Left renal pelvis (tissue), 4 donors: Measurements from ENCODE around the gene MAP4K4. TPM values are rescaled to one million over a fixed set of nuclear protein-coding genes. Genes with fewer than 3 reads are reported as not detected.

Experiments
- DNase-seq, 4 donors: peaks; one replicate each; pipeline ENCODE4 v3.0.0-alpha.2; 2013; ENCODE audit warnings: low read depth in 4 of 4, low spot score in 3 of 4
- polyA plus RNA-seq, 4 donors: library from polyadenylated mRNA; unstranded; fragments of 120-200 nt; gene quantifications; one replicate each; pipeline ENCODE4 v1.2.1, GENCODE V29; 2013; ENCODE audit not compliant: insufficient read length in 4 of 4

MAP4K4 gene
- polyA plus RNA-seq, 4 donors: 73.6 to 94.1 (median 79.8) TPM

GRCh38 chr2:101808006-101808562, 110.6 kb downstream of the MAP4K4 start:
- no peak for DNase-seq

- DNase-seq: no peak
Measured at GRCh38 chr2:101809698-101810097, 112.2 kb downstream of the MAP4K4 start.

DNA sequence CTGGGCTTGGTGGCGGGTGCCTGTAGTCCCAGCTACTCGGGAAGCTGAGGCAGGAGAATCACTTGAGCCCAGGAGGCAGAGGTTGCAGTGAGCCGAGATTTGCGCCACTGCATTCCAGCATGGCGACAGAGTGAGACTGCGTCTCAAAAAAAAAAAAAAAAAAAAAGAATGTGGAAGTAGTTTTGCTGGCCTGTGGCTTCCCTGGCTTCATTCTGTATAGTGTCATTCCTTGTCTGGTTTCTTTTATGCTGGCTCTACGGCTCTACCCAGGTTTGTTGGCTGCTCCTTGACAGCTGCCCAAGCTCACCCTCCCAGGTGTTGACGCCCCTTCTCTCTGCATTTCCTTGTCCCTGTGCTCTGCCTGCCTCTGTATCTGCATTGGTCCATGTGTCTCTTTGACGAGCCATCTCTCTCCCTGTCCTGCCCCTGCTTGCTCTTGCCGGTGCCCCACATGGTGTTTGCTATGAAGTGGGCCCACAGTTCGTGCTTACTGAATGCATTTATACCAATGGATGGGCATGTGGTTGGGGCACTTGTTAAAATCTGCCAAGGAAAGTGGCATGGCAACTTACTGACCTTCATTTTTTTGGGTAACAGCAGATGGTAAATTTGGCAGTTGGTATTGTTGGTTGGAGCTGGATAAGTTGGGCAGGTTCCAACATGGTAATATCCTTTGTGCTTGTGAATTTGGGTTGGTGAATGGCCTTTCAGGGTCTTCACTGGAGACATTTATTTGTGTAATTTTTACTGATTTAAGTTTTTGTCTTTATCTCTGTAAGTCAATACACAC, 113.9 kb downstream of the MAP4K4 start:
- DNase-seq: no peak

DNA sequence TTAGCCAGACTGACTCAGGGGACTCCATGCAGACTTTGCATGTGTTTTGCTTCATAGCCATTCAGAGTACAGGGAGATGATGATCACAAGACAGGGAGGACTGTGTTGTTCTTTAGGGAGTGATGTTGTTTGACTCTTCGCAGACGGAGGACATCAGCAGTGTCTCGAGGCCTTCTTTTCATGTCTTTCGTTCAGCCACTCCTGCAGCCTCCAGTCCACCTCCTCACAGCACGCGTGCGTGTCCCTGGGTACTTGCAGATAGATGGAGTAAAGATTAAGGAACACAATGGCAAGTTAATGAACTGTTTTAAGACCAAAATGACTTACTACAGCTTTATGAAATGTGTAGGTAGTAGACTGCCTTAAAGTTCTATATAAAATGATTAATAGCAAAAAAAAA, 114.7 kb downstream of the MAP4K4 start:
- no peak for DNase-seq

DNA sequence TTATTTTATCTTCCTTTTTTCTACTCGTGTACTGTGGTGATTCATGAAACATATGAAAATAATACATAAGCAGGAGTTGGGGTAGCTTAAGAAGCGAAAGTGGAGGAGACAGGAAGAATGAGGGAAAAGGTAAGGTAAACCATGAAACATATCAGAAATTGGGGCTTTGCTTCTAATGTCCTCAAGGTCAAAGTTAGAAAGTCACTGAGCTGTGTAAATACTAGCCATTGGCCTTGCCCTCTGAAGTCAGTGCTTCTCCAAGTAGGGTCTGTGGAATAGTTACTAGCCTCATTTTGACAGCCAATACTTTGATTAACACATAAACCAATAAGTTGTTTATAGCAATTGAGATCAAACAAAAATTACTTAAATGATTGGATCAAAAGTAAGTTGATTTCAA, 117.2 kb downstream of the MAP4K4 start:
- no peak for DNase-seq

DNA sequence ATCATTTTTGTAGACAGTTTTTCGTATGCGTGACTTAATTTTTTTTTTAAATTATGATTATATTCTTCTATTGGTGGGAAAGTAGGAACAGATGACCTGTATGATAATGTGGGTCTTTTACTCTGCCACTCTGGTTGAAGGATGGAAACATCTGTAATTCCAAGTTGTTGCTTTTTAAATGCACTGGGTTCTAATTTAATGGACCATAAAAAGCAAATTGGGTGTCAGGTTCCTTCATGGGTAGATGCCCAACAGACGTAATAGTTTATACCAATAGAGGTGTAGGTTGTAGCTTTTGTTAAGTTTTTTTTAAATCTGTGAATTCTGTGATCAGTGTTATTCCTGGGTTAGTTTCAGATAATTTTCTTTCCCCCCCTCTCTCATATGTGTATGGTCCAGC, 117.6 kb downstream of the MAP4K4 start:
- no peak for DNase-seq

- no peak for DNase-seq
Measured at GRCh38 chr2:101815739-101816391, 118.4 kb downstream of the MAP4K4 start.

- no peak for DNase-seq
Measured at GRCh38 chr2:101816598-101816997, 119.1 kb downstream of the MAP4K4 start.

DNA sequence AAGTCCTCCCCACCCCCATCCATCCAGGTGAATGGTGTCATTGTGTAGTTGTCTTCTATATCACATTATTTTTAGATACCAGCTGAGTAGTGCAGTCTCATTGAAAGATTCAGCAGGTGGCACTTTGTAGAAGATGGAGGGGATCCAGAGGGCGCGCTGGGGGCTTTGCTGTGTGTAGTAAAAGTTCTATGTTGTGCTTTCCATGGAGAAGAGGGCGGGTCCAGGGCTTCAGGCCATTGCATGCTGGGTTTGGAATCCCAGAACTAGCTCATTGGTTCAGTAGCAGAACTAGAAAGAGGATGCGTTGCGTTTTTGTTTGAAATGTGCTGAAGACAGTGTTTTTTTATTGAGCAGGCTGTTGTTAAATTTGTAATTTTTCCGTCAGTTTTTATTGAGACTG, 120.0 kb downstream of the MAP4K4 start:
- DNase-seq: no peak

- DNase-seq: no peak
Measured at GRCh38 chr2:101818531-101819451, 121.3 kb downstream of the MAP4K4 start.

DNA sequence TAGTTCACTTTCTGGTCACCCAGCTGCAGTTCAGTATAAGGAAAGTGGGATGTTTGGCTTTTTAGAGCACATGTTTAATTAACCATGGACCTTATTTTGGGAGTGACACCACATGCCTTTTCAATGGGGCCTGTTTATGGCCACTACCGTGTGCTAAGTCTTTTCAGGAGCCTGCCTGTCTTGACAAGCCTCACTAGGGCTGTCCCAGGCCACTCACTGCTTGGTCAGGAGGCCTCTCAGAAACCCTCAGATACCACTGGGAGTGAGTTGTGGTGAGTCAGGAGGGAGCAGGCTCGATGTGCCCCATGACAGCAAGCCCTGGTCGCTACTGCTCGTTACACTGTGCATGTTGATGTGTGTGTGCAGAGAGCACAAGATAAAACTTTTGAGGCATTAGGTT, 123.0 kb downstream of the MAP4K4 start:
- DNase-seq: no peak

DNA sequence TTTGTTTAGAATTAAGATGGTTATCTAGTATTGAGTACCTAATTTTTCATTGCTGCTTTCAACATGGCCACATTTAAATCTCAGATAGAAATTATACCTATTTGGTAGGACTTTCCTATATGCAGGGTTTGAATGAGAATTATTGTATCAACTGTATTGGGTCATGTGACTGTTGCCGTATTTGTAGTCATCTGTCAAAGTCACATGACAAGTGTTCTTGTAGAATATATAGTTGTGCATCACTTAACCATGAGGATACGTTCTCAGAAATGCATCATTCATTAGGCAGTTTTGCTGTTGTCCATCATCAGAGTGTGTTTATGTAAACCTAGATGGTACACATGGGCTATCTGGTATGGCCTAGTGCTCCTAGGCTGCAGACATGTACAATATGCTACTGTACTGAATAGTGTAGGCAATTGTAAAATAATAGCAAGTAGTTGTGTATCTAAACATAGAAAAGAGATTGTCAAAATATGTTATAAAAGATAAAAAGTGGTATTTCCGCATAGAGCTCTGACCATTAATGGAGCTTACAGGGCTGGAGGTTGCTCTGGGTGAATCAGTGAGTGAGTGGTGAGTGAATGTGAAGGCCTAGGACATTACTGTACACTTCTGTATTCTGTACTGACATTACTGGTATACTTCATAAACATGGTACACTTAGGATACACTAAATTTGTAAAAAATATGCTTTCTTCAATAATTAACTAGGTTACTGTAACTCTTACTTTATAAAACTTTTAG, 123.7 kb downstream of the MAP4K4 start:
- no peak for DNase-seq

DNA sequence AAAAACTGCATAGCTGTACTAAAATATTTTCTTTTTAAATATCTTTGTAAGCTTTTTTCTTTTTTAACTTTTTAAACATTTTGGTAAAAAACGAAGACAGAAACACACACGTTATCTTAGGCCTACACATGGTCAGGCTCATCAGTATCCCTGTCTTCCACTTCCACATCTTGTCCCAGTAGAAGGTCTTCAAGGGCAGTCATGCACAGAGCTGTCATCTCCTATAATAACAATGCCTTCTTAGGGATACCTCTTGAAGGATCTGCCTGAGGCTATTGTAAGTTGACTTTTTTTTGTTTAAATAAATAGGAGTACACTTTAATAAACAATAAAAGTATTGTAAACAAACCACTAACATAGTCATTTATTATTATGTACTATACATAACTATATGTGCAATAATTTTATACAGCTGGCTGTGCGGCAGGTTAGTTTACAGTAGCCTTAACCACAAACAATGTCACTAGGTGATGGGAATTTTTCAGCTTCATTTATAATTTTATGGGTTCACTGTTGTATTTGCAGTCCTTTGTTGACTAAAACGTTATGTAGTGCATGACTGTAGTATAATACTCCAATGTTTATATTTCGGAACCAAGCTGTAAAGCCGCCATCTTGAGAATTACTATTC, 124.4 kb downstream of the MAP4K4 start:
- no peak for DNase-seq

DNA sequence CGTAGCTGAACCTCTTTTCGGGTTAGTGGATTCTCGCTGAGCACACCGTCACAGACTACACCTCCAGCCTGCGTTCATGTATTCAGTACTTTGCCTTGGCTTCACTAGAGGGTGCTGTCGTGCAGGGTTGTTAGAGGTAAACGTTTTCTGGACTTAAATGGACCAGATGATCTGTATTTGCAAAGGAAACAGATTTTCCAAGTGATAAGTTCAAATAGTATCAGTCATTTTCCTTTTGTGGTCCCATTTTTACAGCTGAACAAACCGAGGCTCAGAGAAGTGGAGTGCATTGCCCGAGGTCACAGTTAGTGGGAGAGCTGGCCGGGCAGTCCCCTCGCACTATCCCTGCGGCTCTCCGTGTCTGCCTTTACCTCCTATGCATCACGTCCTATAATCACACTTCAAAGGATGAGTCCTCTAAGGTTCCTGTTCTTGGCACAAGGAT, 125.9 kb downstream of the MAP4K4 start:
- no peak for DNase-seq

GRCh38 chr2:101823859-101824258, 126.4 kb downstream of the MAP4K4 start:
- no peak for DNase-seq

GRCh38 chr2:101826716-101827115, 129.2 kb downstream of the MAP4K4 start:
- DNase-seq: no peak

DNA sequence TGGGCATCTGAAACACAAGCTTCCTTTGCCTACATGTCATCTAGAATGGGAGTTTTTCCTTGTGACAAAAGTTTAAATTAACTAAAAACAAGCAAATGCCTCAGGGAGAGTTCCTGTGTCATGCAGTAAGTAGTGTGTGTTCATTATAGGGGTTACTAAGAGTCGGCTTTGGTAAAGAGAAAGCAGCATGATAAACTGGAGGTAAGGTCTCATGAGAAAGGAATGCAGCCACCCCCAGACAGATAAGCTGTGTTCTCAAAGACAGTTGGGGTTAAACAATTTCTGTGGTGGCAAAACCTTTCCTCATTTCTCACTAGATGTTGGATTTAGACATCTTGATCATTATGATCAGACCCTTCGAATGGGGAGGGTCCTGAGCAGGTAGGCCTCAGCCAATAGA, 129.7 kb downstream of the MAP4K4 start:
- no peak for DNase-seq

- no peak for DNase-seq
Measured at GRCh38 chr2:101828257-101828656, 130.8 kb downstream of the MAP4K4 start.

- DNase-seq: no peak
Measured at GRCh38 chr2:101828673-101829334, 131.3 kb downstream of the MAP4K4 start.
